K562 (cell line): ENCODE measurements around the gene B3GALT4. TPM values are rescaled to one million over a fixed set of nuclear protein-coding genes. Genes with fewer than 3 reads are reported as not detected.

Source experiments
- ATAC-seq: fragments of 200-7000 bp; cut with Tn5 transposase; 3 replicates; pipeline ENCODE4 v1.9.1; 2020; ENCODE audit warnings: moderate library complexity
- BruUV-seq: library from RNA; stranded (reverse); fragments of 400-500 nt; replicated peaks from 2 replicates; lab custom pipeline; 2021; lab: Mats Ljungman, UMichigan
- CTCF ChIA-PET: fragments of 300-600 bp; formaldehyde crosslinking; extraction: SDS; loops from one replicate; lab custom pipeline; 2021; ENCODE audit warnings: low intra/inter-chr PET ratio; lab: Yijun Ruan, JAX
- POLR2A ChIA-PET: fragments of 300-600, 350-650 bp; sonication (Branson Sonifier 250); formaldehyde crosslinking; extraction: SDS; loops from one replicate; lab custom pipeline; 2021; ENCODE audit warnings: antibody characterized with exemption, inconsistent platforms; lab: Yijun Ruan, JAX
- DNase-seq, 4 experiments: peaks; one replicate each; pipeline versions ENCODE4 v3.0.0 to v3.0.0-alpha.2; 2011 to 2018; ENCODE audit warnings: low spot score in 3 of 4, mixed read lengths in 3 of 4; ENCODE audit errors: extremely low read depth in 1 of 4
- FAIRE-seq: peaks from 2 replicates; lab custom pipeline; 2011; peaks lifted over from hg19 to GRCh38; lab: Jason Lieb, UNC
- H2AFZ ChIP-seq: 2 replicates; pipeline ENCODE4 v1.6.0; 2011; ENCODE audit warnings: low read depth, low read length, control low read depth, inconsistent platforms
- H3K27ac ChIP-seq: fragments of 200-600 bp; 3 replicates; pipeline ENCODE4 v1.8.0; 2011; ENCODE audit warnings: low read depth, mild to moderate bottlenecking, control low read depth, inconsistent platforms, low read length, moderate library complexity, mixed read lengths; ENCODE audit errors: extremely low read depth
- H3K27me3 ChIP-seq, 2 experiments: fragments of 300-600 bp in 1 of 2; 2 replicates in 1 of 2; 3 replicates in 1 of 2; pipeline versions ENCODE4 v1.6.0 to v1.8.0; 2011; ENCODE audit warnings: inconsistent platforms in 2 of 2, low read length in 2 of 2, mild to moderate bottlenecking in 1 of 2, mixed read lengths in 1 of 2, moderate library complexity in 1 of 2; ENCODE audit not compliant: control insufficient read depth in 2 of 2, insufficient read depth in 2 of 2
- H3K36me3 ChIP-seq: fragments of 300-600 bp; 3 replicates; pipeline ENCODE4 v1.8.0; 2011; ENCODE audit warnings: mild to moderate bottlenecking, low read length, inconsistent platforms; ENCODE audit not compliant: control insufficient read depth, insufficient read depth
- H3K4me1 ChIP-seq, 2 experiments: fragments of 200-600 bp in 1 of 2; replicated peaks in 1 of 2; 2 replicates in 1 of 2; 3 replicates in 1 of 2; pipeline versions ENCODE4 v1.5.1 to v1.8.0; 2011; ENCODE audit warnings: inconsistent platforms in 2 of 2, low read length in 2 of 2, mild to moderate bottlenecking in 1 of 2, mixed read lengths in 1 of 2, moderate library complexity in 1 of 2; ENCODE audit not compliant: control insufficient read depth in 2 of 2, insufficient read depth in 2 of 2
- H3K4me2 ChIP-seq: 2 replicates; pipeline ENCODE4 v1.6.1; 2011; ENCODE audit warnings: low read length, control low read depth, inconsistent platforms, mixed read lengths; ENCODE audit not compliant: insufficient read depth
- H3K4me3 ChIP-seq: fragments of 200-600 bp; sonication (generic), shearing (Covaris generic); 2 replicates; pipeline ENCODE4 v1.5.1; 2016; ENCODE audit warnings: control low read depth, inconsistent platforms
- H3K79me2 ChIP-seq: fragments of 200-600 bp; 3 replicates; pipeline ENCODE4 v1.8.0; 2011; ENCODE audit warnings: low read length, inconsistent platforms; ENCODE audit not compliant: control insufficient read depth, insufficient read depth
- H3K9ac ChIP-seq, 2 experiments: 2 replicates each; pipeline versions ENCODE4 v1.6.0 to v1.6.1; 2011; ENCODE audit warnings: low read depth in 2 of 2, low read length in 2 of 2, control low read depth in 1 of 2, inconsistent platforms in 1 of 2, mild to moderate bottlenecking in 1 of 2, mixed read lengths in 1 of 2; ENCODE audit not compliant: insufficient read depth in 1 of 2
- H3K9me1 ChIP-seq: one replicate; pipeline ENCODE4 v1.6.0; 2011; ENCODE audit warnings: inconsistent platforms, mild to moderate bottlenecking, low read length, moderate library complexity; ENCODE audit not compliant: control insufficient read depth, insufficient read depth
- H3K9me3 ChIP-seq: replicated peaks from 2 replicates; pipeline ENCODE4 v1.5.1; 2011; ENCODE audit warnings: low read depth, low read length, inconsistent platforms; ENCODE audit not compliant: control insufficient read depth, insufficient read depth
- H4K20me1 ChIP-seq: replicated peaks from 2 replicates; pipeline ENCODE4 v1.6.1; 2011; ENCODE audit warnings: low read length, inconsistent platforms, mixed read lengths; ENCODE audit not compliant: control insufficient read depth, insufficient read depth
- BRCA1 ChIP-seq, 2 experiments: fragments of 450-650 bp in 1 of 2; sonication (generic) in 1 of 2; formaldehyde crosslinking in 1 of 2; IDR thresholded peaks; 2 replicates each; pipeline versions ENCODE4 v1.5.0 to v1.6.1; 2017 to 2020; ENCODE audit warnings: mild to moderate bottlenecking in 1 of 2, missing genetic modification reagents in 1 of 2
- KLF13 ChIP-seq: fragments of 450-650 bp; IDR thresholded peaks from 2 replicates; pipeline ENCODE4 v1.6.1; 2016; ENCODE audit warnings: missing genetic modification characterization, low read depth, mild to moderate bottlenecking, missing compliant biosample characterization, moderate library complexity, borderline replicate concordance
- MAFF ChIP-seq: IDR thresholded peaks from 2 replicates; pipeline ENCODE4 v1.6.1; 2012; ENCODE audit warnings: low read length, improper control_type of control experiment
- NCOA4 ChIP-seq: fragments of 450-650 bp; IDR thresholded peaks from 2 replicates; pipeline ENCODE4 v1.6.1; 2018; ENCODE audit warnings: mild to moderate bottlenecking; ENCODE audit not compliant: partially characterized antibody
- POU5F1 ChIP-seq: fragments of 150-350 bp; IDR thresholded peaks from 2 replicates; pipeline ENCODE4 v1.6.1; 2014; ENCODE audit warnings: borderline replicate concordance, low read length, low read depth, mild to moderate bottlenecking; ENCODE audit not compliant: partially characterized antibody
- SIX5 ChIP-seq, 2 experiments: IDR thresholded peaks; 2 replicates each; pipeline ENCODE4 v1.6.1; 2011; ENCODE audit warnings: low read length in 2 of 2, borderline replicate concordance in 1 of 2, low read depth in 1 of 2, mild to moderate bottlenecking in 1 of 2, moderate library complexity in 1 of 2; ENCODE audit not compliant: insufficient read depth in 1 of 2
- SP1 ChIP-seq: sonication (generic); formaldehyde crosslinking; IDR thresholded peaks from 2 replicates; pipeline ENCODE4 v1.8.1; 2022; ENCODE audit warnings: mild to moderate bottlenecking, missing genetic modification reagents
- ZFX ChIP-seq: sonication (generic); formaldehyde crosslinking; IDR thresholded peaks from 2 replicates; pipeline ENCODE4 v1.8.0; 2022; ENCODE audit warnings: mild to moderate bottlenecking, missing genetic modification reagents, moderate library complexity
- ZNF354B ChIP-seq: fragments of 250-450 bp; sonication (Bioruptor Pico); IDR thresholded peaks from 2 replicates; pipeline ENCODE4 v1.4.0; 2020
- ZNF778 ChIP-seq: fragments of 450-650 bp; formaldehyde crosslinking; IDR thresholded peaks from 2 replicates; pipeline ENCODE4 v1.4.0; 2020; ENCODE audit warnings: mild to moderate bottlenecking, moderate library complexity
- WGBS: fragments of 100-300 bp; shearing (Covaris generic); methylation state at CpG from one replicate; pipeline ENCODE4 v1.1.6; 2016; ENCODE audit warnings: low coverage, mixed read lengths; ENCODE audit not compliant: insufficient coverage; ENCODE audit errors: missing lambda C conversion rate; 5-methylcytosine and 5-hydroxymethylcytosine counted together
- in situ Hi-C: fragments of 300-500 bp; cut with MboI; formaldehyde crosslinking; loops from 4 replicates; pipeline ENCODE4 v1.15.0; 2018; ENCODE audit warnings: inconsistent platforms, mixed read lengths
- intact Hi-C: fragments of 100-400 bp; cut with micrococcal nuclease; formaldehyde crosslinking; loops from 2 replicates; pipeline ENCODE4 v1.14.2; 2022
- polyA plus RNA-seq, 8 experiments: library from polyadenylated mRNA; depleted of rRNA in 4 of 8; stranded (reverse) in 5 of 8; unstranded in 3 of 8; fragments of >200 nt; fragmentation: Nextera tagmentation in 2 of 8; fragmentation: Illumina TruSeq in 1 of 8; extraction: Ambion mirVana in 2 of 8; extraction: Trizol in 1 of 8; gene quantifications; 2 replicates each; pipeline versions ENCODE4 v1.2.1 to v1.2.3, GENCODE V29; 2011 to 2014; ENCODE audit warnings: inconsistent platforms in 1 of 8, missing spikeins in 1 of 8
- total RNA-seq, 7 experiments: library from RNA; depleted of rRNA in 6 of 7; stranded (reverse); fragments of >200 nt in 6 of 7; fragmentation: Illumina TruSeq in 2 of 7; extraction: Trizol in 2 of 7; gene quantifications; 2 replicates each; pipeline versions ENCODE4 v1.2.1 to v1.2.3, GENCODE V29; 2011 to 2021; ENCODE audit warnings: low replicate concordance in 1 of 7
- TF ChIP-seq, protein P1 (sequence below): fragments of 450-650 bp; IDR thresholded peaks from 2 replicates; pipeline ENCODE4 v1.6.1; 2016; ENCODE audit warnings: low read depth

The B3GALT4 gene
- total and polyA plus RNA-seq, 9 of the 15 experiments (the other 6 are each of a cell fraction or from before 2014, with no cell fraction given): 0.11 to 1.3 (median 0.53) TPM; not detected in 1

GRCh38 chr6:33315793-33316602 lies 39.1 kb downstream of the B3GALT4 start:
- H3K27ac ChIP-seq: no peak overlapping the region
- no peak overlapping the region; the same call in 1 of the 2 replicates for H3K4me2 ChIP-seq
- no peak for TF ChIP-seq MAFF
- TF ChIP-seq ZNF778 (CRISPR knock-in tag): no peak
- no peak for TF ChIP-seq SIX5 (IDR thresholded peaks at IDR 0.05; ENCODE audit: borderline replicate concordance in 1 of 2, insufficient read depth in 1 of 2, low read depth in 1 of 2, low read length in 2 of 2)
- TF ChIP-seq, protein P1, sequence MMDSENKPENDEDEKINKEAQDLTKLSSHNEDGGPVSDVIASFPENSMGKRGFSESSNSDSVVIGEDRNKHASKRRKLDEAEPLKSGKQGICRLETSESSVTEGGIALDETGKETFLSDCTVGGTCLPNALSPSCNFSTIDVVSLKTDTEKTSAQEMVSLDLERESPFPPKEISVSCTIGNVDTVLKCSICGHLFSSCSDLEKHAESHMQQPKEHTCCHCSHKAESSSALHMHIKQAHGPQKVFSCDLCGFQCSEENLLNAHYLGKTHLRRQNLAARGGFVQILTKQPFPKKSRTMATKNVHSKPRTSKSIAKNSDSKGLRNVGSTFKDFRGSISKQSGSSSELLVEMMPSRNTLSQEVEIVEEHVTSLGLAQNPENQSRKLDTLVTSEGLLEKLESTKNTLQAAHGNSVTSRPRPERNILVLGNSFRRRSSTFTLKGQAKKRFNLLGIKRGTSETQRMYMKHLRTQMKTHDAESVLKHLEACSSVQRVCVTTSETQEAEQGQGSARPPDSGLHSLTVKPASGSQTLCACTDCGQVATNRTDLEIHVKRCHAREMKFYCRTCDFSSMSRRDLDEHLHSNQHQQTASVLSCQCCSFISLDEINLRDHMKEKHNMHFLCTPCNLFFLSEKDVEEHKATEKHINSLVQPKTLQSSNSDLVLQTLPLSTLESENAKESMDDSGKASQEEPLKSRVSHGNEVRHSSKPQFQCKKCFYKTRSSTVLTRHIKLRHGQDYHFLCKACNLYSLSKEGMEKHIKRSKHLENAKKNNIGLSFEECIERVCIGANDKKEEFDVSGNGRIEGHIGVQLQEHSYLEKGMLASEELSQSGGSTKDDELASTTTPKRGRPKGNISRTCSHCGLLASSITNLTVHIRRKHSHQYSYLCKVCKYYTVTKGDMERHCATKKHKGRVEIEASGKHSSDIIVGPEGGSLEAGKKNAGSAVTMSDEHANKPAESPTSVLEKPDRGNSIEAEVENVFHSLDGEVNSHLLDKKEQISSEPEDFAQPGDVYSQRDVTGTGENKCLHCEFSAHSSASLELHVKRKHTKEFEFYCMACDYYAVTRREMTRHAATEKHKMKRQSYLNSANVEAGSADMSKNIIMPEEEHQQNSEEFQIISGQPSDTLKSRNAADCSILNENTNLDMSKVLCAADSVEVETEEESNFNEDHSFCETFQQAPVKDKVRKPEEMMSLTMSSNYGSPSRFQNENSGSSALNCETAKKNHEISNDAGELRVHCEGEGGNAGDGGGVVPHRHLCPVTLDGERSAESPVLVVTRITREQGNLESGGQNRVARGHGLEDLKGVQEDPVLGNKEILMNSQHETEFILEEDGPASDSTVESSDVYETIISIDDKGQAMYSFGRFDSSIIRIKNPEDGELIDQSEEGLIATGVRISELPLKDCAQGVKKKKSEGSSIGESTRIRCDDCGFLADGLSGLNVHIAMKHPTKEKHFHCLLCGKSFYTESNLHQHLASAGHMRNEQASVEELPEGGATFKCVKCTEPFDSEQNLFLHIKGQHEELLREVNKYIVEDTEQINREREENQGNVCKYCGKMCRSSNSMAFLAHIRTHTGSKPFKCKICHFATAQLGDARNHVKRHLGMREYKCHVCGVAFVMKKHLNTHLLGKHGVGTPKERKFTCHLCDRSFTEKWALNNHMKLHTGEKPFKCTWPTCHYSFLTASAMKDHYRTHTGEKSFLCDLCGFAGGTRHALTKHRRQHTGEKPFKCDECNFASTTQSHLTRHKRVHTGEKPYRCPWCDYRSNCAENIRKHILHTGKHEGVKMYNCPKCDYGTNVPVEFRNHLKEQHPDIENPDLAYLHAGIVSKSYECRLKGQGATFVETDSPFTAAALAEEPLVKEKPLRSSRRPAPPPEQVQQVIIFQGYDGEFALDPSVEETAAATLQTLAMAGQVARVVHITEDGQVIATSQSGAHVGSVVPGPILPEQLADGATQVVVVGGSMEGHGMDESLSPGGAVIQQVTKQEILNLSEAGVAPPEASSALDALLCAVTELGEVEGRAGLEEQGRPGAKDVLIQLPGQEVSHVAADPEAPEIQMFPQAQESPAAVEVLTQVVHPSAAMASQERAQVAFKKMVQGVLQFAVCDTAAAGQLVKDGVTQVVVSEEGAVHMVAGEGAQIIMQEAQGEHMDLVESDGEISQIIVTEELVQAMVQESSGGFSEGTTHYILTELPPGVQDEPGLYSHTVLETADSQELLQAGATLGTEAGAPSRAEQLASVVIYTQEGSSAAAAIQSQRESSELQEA: no peak
- TF ChIP-seq ZNF354B: no peak
- TF ChIP-seq BRCA1 (IDR thresholded peaks at IDR 0.05): no peak
- 0 out of 2 replicates have a peak, but pooled peaks have one; percentile 52 for TF ChIP-seq BRCA1 (CRISPR knock-in tag; IDR thresholded peaks at IDR 0.05)
- 0 out of 2 replicates have a peak, but pooled peaks have one; percentile 9 for TF ChIP-seq SP1
- TF ChIP-seq ZFX (CRISPR knock-in tag): peak; percentile 20; the same call in 1 of the 2 replicates
- no peak for TF ChIP-seq KLF13
- no peak for TF ChIP-seq POU5F1
- no peak for TF ChIP-seq NCOA4

More at GRCh38 chr6:33315793-33316602, 39.1 kb downstream of the B3GALT4 start:
- 93% methylated on average over 17 of the region's 17 CpGs for WGBS
- Histone ChIP-seq H3K9me3 (no peaks in the 10 kb centered on the region), H2AFZ (no peak overlapping the region), H3K79me2 (peaks cover 63% of the 10 kb centered on the region), H3K36me3 (peaks cover 43% of the 10 kb centered on the region), H4K20me1 (peaks cover 10% of the 10 kb centered on the region; the same call in 1 of the 2 replicates), H3K4me3 (no peak overlapping the region), H3K9ac (peak overlapping the region in 1 of 2 experiments; percentile 38; a peak in 2 of 4 replicates), H3K4me1 (peaks cover 53 to 72% of the 10 kb centered on the region in 2 experiments), H3K27me3 (no peaks in the 10 kb centered on the region), H3K9me1 (peaks cover 3% of the 10 kb centered on the region)
- ATAC-seq (no peak), FAIRE-seq (no peak), DNase-seq (no peak)
- ChIA-PET POLR2A (interaction anchor here (0.7 to 2.3 kb wide), 3 partner anchors 9 to 1365 kb away, joined by 3 to 8 read pairs (median 6); partner anchors contain the start of gene B3GALT4), CTCF (no interaction called here)
- in situ Hi-C loops (no loop called here), intact Hi-C loops (no loop called here)
- no TSS peak for BruUV-seq
